ENCODE data around the gene ZBTB44.
A peak's percentile ranks its signal among the peaks of the same experiment; 100 is the strongest.
"Not testable (repeated sequence)": the region's sequence is repeated elsewhere in the genome, so short reads cannot be mapped to it uniquely, and the experiment has no call there.

ZBTB44 gene

DNA sequence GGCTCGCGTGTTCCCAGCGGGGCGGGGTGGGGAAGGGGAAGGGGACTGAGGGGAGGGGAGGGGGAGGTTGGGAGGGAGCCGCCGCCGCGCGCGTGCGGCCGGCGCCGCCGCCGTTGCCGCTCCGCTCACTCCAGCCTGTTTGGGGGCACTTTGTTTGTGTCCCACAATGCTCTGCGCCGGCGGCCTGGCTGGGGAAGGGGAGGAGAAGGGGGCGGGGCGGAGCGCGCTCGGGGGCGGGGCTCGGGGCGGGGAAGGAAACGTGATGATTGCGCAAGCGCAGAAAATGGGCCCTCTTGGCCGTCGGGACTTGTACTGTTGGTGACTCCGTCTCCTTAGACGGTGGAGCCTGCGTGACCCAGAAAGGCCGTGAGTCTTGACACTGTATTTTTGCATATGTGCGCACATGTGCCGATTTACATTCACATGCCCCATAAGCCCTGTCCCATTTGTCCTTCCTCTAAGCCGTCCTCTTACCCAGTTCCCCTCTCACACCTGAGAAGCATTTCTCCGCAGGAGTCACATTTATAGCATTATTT is at the start of gene ZBTB44:
Gene ZBTB44, minus strand, starts transcription at position 168 of the 536 bp plus-strand sequence. CDS start 53,044 bp downstream, outside the sequence.
- peak; percentile 85 to 89 for DNase-seq

DNA sequence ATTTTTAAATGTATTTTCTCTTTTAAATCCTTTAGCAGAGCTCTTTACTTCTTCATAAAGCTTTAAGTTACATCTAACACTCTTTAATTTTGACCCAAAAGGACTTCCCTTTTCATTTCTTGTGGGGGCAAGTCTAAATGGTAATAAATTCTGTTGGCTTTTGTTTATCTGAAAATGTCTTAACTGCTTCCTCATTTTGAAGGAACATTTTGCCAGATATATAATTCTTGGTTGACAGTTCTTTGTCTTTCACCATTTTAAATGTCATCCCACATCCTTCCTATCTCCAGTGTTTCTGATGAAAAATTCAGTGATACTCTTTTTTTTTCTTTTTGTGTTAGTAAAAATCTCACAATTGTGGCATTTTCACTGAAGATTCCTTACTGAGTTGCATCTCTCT is 44.7 kb upstream of the ZBTB44 start:
- DNase-seq = peak; percentile 70 to 78

- no peak for DNase-seq
These were observed 43.7 kb upstream of the ZBTB44 start for GRCh38 chr11:130358398-130358797.

GRCh38 chr11:130347261-130347660 is 32.5 kb upstream of the ZBTB44 start:
- DNase-seq = no peak

- no peak for DNase-seq
These were observed 30.1 kb upstream of the ZBTB44 start for GRCh38 chr11:130344841-130345240.

GRCh38 chr11:130340671-130341319 is 26.1 kb upstream of the ZBTB44 start:
- no peak for DNase-seq

DNA sequence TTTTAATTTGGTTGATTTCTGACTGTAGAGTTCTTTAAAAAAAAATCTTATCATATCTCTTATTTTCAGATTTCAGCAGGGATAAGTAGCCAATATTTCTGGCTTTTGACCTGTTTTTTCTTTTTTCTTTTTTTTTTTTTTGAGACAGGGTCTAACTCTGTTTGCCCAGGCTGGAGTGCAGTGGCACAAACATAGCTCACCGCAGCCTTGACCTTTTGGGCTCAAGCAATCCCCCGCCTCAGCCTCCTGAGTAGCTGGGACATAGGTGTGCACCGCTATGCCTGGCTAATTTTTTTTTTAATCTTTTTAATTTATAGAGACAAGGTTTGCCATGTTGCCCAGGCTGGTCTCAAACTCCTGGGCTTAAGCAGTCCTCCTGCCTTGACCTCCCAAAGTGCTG is 23.9 kb upstream of the ZBTB44 start:
- no peak for DNase-seq

DNA sequence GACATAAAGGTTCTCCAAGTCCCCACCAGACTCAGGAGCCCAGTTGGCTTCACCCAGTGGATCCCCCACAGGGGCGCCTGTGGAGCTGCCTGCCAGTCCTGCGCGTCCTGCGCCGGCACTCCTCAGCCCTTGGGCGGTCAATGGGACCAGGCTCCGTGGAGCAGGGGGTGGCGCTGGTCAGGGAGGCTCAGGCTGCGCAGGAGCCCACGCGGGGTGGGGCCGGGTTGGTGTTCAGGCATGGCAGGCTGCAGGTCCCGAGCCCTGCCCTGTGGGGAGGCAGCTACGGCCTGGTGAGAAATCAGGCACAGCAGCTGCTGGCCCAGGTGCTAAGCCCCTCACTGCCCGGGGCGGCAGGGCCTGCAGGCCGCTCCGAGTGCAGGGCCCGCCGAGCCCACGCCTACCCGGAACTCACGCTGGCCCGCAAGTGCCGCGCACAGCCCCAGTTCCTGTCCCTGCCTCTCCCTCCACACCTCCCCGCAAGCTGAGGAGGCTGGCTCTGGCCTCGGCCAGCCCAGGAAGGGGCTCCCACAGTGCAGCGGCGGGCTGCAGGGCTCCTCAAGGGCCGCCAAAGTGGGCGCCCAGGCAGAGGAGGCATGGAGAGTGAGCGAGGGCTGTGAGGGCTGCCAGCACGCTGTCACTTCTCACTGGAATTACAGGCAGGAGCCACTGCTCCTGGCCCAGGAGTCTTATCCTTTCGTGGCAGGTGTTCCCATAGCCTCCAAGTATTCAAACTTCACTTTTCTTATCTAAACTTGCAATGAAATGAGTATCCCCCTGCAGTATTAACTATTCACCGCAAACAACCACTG is 22.8 kb upstream of the ZBTB44 start:
- DNase-seq = no peak

GRCh38 chr11:130331397-130331796 is 16.7 kb upstream of the ZBTB44 start:
- not testable (repeated sequence) for DNase-seq

DNA sequence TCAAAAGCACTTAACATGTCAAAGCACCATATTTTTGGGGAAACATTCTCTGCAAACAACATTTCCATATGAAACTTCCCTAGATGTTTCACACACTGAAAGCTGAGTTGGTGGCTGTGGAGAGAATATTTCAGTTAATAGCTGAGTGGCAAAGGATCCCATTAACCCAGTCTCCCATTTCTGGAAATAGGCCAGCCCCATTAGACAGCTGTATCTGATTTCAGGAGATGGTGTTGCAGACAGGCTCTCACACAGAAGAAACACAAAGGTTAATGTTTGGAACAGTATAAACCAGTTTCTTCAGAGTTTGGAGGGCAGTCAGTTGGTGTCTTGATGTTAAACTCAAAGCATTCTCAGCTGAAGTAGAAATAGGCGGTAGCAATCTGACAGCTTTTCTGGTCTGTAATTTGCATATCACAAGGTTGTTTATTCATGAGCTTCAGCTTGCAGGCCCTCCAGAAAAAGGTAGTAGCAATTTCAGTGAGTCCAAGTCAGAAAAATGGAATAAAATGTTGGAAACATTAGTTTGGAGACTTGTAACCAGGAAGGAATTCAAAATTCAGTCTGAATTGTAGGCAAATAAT is 15.5 kb upstream of the ZBTB44 start:
- DNase-seq = no peak

DNA sequence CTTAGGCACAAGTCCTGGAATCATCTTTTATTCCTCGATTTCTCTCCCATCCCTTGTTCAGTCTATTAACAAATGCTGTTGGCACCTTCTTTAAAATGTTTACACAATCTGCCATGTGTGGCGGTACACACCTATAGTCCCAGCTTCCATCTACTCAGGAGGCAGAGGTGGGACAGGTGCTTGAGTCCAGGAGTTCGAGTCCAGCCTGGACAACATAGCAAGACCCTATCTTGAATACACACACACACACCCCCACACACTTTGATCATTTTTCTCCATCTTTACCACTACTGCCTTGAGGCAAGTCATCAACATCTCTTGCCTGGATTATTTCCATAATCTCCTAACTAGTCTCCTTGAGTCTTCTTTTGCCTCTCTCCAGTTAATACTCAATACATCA is 13.7 kb upstream of the ZBTB44 start:
- no peak for DNase-seq

DNA sequence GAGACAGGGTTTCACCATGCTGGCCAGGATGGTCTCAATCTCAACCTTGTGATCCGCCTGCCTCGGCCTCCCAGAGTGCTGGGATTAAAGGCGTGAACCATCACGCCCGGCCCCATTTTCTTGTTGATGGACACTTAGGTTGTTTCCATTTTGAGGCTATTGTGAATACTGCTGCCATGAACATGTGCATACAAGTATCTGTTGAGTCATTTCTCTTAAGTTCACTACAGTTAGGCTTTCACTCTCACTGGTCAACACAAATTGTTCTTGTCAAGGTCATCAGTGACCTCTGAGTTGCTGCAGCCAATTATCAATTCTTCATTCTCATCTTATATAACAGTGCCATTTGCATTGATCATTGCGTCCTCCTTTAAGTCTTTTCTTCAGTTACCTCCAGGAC is 13.0 kb upstream of the ZBTB44 start:
- DNase-seq = no peak

DNA sequence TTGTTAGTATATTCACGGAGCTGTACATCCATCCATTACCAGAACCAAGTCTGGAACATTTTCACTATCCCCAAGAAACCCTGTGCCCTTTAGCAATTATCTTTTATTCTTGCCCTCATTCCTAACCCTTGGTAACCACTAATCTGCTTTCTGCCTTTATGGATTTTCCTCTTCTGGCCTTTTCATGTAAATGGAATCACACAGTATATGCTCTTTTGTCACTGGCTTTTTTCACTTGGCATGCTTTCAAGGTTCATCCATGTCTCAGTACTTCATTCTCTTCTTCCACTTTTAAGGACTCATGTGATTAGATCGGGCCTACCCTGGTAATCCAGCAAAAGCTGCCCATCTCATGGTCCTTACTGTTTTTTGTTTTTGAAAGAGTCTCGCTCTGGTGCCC is 11.0 kb upstream of the ZBTB44 start:
- DNase-seq = no peak

GRCh38 chr11:130323452-130324450 is 9.0 kb upstream of the ZBTB44 start:
- no peak for DNase-seq

GRCh38 chr11:130322126-130322525 is 7.4 kb upstream of the ZBTB44 start:
- no peak for DNase-seq

DNA sequence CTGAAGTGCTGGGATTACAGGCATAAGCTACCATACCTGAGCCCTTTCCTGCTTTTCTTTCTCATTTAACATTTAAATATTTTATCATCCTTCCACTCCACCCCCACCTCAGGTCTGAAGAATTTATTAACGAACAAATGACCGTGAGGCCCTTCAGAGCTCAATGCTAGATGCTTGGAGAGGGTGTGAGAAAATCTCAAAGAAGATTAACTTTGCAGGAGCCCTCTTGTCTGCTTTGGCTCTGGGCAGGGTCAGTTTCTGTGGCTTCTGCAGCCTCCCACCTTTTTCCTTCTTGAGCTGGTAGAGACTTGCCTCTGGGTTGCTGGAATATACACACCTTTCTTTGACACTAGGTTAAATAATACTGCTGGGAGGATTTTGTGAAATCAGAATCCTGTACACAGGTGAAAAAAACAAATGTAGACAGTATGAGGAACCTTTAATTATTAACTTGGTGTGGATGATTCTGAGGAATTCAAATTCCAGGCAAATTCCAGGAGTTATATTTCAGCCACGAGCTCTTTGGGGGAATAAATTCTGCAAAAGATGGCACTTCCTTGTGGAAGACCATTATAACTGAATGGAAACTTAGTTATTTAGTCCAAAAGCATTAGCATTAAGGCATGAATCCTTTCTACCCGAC is 3.4 kb upstream of the ZBTB44 start:
- DNase-seq = no peak

DNA sequence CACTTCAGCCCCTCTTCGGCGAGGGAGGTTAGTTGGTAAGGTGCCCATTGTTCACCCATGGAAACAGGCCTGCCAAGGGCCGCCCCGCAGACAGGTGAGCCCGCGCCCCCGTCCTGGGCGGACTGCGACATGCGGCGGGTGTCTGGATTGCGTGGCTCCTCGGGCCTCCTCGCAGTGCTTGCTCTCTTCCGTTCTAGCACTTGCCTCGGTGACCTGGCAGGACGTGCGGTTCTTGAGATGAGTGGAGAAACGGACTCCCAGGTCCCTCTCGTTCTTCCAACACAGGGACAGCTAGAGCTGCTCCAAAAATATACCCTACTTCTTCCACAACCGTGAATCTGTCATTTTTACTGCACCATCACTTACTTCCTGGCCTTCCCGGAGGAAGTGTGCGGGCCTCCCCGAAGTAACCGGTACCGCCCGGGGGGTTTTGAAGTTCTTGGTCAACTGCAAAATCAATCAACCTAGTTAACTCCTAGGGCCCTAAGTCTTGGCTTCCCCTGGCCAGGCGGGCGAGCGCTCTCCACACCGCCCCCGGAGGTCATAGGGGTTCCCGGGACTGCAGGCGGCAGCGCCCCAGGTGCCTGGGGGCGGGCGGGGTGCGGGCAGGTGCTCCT is 745 bp upstream of the ZBTB44 start:
- peak; percentile 33 to 48 for DNase-seq

DNA sequence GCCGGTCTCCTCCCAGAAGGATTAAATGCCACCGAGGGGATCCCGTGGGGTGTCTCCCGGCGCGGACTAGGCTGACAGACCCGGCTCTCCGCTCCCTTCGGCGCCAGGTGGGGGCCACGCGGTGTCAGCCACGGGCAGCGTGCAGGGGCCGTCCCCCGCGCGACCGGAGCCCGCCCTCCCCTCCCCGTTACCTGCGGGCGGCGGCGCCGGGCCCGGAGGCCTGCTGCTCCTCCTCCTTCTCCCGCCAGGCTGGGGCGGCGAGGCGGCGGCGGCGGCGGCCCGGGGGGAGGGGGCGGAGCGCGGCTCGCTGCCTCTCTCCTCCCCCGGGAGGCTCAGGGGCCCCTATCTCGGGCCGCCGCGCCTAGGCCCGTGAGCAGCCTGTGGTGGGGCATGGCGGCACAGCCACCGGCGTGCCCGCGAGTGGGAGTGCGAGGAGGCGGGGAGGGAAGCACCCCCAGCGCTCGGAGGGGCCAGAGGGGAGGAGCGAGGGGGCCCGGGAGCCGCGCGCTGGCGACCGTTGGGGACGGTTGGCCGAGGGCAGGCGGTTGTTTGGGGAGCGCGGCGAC is 450 bp downstream of the ZBTB44 start:
- DNase-seq = no peak

DNA sequence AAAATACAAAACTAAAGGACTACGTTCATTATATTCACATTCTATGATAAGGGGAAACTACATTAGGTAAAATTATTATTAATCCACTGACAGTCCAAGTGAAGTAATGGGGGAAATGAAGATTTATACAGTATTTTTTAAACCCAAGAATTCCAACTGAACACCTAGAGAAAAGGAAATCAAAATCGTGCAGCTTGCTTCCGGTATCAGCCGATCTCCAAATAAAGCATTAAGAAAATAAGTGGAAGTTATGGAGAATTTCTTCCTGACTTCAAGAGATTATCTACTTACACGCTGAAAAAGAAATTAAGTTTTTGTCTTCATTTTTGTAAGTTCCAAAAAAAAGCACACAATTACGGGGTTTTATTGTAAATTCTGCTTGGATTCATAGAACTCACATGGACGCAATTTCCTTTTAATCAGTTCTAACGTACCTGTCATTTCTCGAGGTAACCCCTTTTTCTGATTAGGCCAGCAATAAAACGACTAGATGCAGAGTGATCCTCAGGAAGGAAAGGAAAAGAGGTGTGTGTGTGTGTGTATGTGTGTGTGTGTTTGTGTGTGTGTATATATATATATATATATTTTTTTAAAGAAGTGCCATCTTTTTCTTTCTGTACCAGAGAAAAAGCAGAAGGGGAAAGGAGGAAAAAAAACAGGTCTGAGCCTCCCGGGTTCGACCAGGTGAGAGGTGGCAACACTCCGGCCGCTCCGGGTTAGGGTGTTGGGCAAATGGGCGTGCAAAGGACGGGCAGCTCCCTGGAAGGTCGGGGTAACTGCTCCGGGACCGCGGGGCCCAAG is 1.1 kb downstream of the ZBTB44 start:
- DNase-seq = no peak

DNA sequence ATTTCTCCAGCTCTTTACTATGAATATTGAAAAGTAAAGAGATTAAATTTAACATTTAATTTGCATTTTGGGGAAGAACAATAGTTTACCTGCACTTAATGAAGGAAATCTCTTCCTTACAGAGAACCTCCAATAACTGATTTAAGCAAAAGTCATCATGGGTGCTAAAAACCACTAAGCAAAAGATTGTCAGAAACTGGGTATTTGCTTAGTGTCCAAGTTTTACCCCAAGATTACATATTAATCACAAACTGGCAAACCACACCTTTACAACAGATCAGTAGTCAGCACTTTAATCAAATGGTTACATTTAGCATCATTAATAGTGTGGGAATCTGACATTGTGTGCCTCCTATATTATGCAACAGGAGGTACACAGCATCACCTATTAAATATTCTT is 2.7 kb downstream of the ZBTB44 start:
- no peak for DNase-seq
